HCT116 (cell line): Measurements from ENCODE around the gene CPB1. TPM values are rescaled to one million over a fixed set of nuclear protein-coding genes. Genes with fewer than 3 reads are reported as not detected.

ENCODE experiments used
- ATAC-seq: fragments of 200-7000 bp; cut with Tn5 transposase; 2 replicates; pipeline ENCODE4 v1.9.1; 2020; ENCODE audit warnings: mild to moderate bottlenecking, moderate library complexity
- BruUV-seq: library from RNA; stranded (reverse); fragments of 400-500 nt; replicated peaks from 2 replicates; lab custom pipeline; 2021; lab: Mats Ljungman, UMichigan
- CTCF ChIA-PET: fragments of 300-600 bp; sonication (Branson Sonifier 250); formaldehyde crosslinking; loops from one replicate; lab custom pipeline; 2021; ENCODE audit warnings: antibody characterized with exemption; lab: Charles Lee
- POLR2A ChIA-PET: fragments of 300-600, 350-600 bp; sonication (Branson Sonifier 250); formaldehyde crosslinking; loops from one replicate; lab custom pipeline; 2021; ENCODE audit warnings: antibody characterized with exemption; lab: Charles Lee
- RAD21 ChIA-PET, 2 experiments: fragments of 300-600 bp; sonication (Branson Sonifier 250); formaldehyde crosslinking; loops; one replicate each; lab custom pipeline; 2023; ENCODE audit warnings: low total read pairs in 2 of 2; ENCODE audit not compliant: uncharacterized antibody in 2 of 2, unreplicated experiment in 2 of 2, low non-redundant PET in 1 of 2; lab: Charles Lee
- DNase-seq: peaks from one replicate; pipeline ENCODE4 v3.0.0-alpha.2; 2010; ENCODE audit warnings: low read depth, low spot score
- H2AFZ ChIP-seq: fragments of 200-600 bp; shearing (Covaris generic), sonication (generic); 2 replicates; pipeline ENCODE4 v1.6.1; 2017; ENCODE audit warnings: low read depth, mixed run types, mixed read lengths, antibody characterized with exemption, low read length; ENCODE audit not compliant: poor library complexity, severe bottlenecking
- H3K27ac ChIP-seq: 2 replicates; pipeline ENCODE4 v1.5.1; 2012; ENCODE audit warnings: low read depth, low read length
- H3K27me3 ChIP-seq: fragments of 200-600 bp; sonication (generic); 2 replicates; pipeline ENCODE4 v1.6.1; 2016; ENCODE audit warnings: mixed run types, low read length, mixed read lengths; ENCODE audit not compliant: insufficient read depth
- H3K36me3 ChIP-seq, 2 experiments: fragments of 200-500 bp in 1 of 2; fragments of 200-600 bp in 1 of 2; sonication (Bioruptor generic) in 1 of 2; sonication (generic) in 1 of 2; 2 replicates each; pipeline versions ENCODE4 v1.5.1 to v1.6.1; 2014 to 2016; ENCODE audit warnings: low read length in 2 of 2, inconsistent platforms in 1 of 2, mixed read lengths in 1 of 2, mixed run types in 1 of 2; ENCODE audit not compliant: insufficient read depth in 2 of 2, control insufficient read depth in 1 of 2
- H3K4me1 ChIP-seq, 2 experiments: fragments of 200-600 bp in 1 of 2; sonication (generic) in 1 of 2; 2 replicates each; pipeline versions ENCODE4 v1.5.1 to v1.6.1; 2012 to 2017; ENCODE audit warnings: low read length in 2 of 2, inconsistent platforms in 1 of 2, mild to moderate bottlenecking in 1 of 2, mixed read lengths in 1 of 2, mixed run types in 1 of 2, moderate library complexity in 1 of 2; ENCODE audit not compliant: insufficient read depth in 2 of 2, control insufficient read depth in 1 of 2
- H3K4me2 ChIP-seq: fragments of 200-600 bp; sonication (generic); 2 replicates; pipeline ENCODE4 v1.6.1; 2017; ENCODE audit warnings: mixed run types, low read length, mixed read lengths
- H3K4me3 ChIP-seq, 2 experiments: fragments of 200-600 bp in 1 of 2; sonication (generic) in 1 of 2; replicated peaks in 1 of 2; 2 replicates each; pipeline ENCODE4 v1.5.1; 2011 to 2016; ENCODE audit warnings: low read length in 2 of 2, control low read depth in 1 of 2, low read depth in 1 of 2, mild to moderate bottlenecking in 1 of 2, mixed read lengths in 1 of 2, mixed run types in 1 of 2
- H3K79me2 ChIP-seq: fragments of 200-600 bp; sonication (generic); 2 replicates; pipeline ENCODE4 v1.6.1; 2017; ENCODE audit warnings: mild to moderate bottlenecking, mixed run types, low read length, moderate library complexity, mixed read lengths; ENCODE audit not compliant: insufficient read depth
- H3K9ac ChIP-seq: fragments of 200-600 bp; sonication (generic); 2 replicates; pipeline ENCODE4 v1.6.1; 2016; ENCODE audit warnings: low read length, mixed read lengths
- H3K9me2 ChIP-seq: fragments of 200-600 bp; sonication (generic), shearing (Covaris generic); 2 replicates; pipeline ENCODE4 v1.6.1; 2017; ENCODE audit warnings: mixed run types, mild to moderate bottlenecking, moderate library complexity; ENCODE audit not compliant: insufficient read depth
- H3K9me3 ChIP-seq, 2 experiments: fragments of 200-500 bp in 1 of 2; fragments of 200-600 bp in 1 of 2; sonication (Bioruptor generic) in 1 of 2; sonication (generic) in 1 of 2; 2 replicates each; pipeline ENCODE4 v1.6.1; 2014 to 2017; ENCODE audit warnings: low read length in 2 of 2, mixed read lengths in 2 of 2, inconsistent platforms in 1 of 2, low read depth in 1 of 2, mild to moderate bottlenecking in 1 of 2, mixed run types in 1 of 2, moderate library complexity in 1 of 2; ENCODE audit not compliant: control insufficient read depth in 1 of 2, insufficient read depth in 1 of 2
- H4K20me1 ChIP-seq: fragments of 200-600 bp; sonication (generic), shearing (Covaris generic); 2 replicates; pipeline ENCODE4 v1.6.1; 2017; ENCODE audit warnings: mixed run types, mild to moderate bottlenecking, moderate library complexity; ENCODE audit not compliant: insufficient read depth
- EGR1 ChIP-seq: IDR thresholded peaks from 2 replicates; pipeline ENCODE4 v1.6.1; 2012; ENCODE audit warnings: low read depth
- ELF1 ChIP-seq: IDR thresholded peaks from 2 replicates; pipeline ENCODE4 v1.6.1; 2012; ENCODE audit warnings: low read depth, borderline replicate concordance
- EZH2 ChIP-seq: fragments of 200-600 bp; sonication (generic); IDR thresholded peaks from 2 replicates; pipeline ENCODE4 v1.6.1; 2017; ENCODE audit warnings: antibody characterized with exemption, mixed run types
- EZH2phosphoT487 ChIP-seq: fragments of 200-600 bp; IDR thresholded peaks from 2 replicates; pipeline ENCODE4 v1.6.1; 2018; ENCODE audit warnings: antibody characterized with exemption, borderline replicate concordance
- FOSL1 ChIP-seq: IDR thresholded peaks from 2 replicates; pipeline ENCODE4 v1.6.1; 2012; ENCODE audit warnings: low read depth
- JUND ChIP-seq: IDR thresholded peaks from 2 replicates; pipeline ENCODE4 v1.6.1; 2012
- ZFX ChIP-seq: fragments of 450-650 bp; IDR thresholded peaks from 2 replicates; pipeline ENCODE4 v1.6.1; 2017
- ZNF274 ChIP-seq: fragments of 200-500 bp; sonication (Bioruptor generic); IDR thresholded peaks from 2 replicates; pipeline ENCODE4 v1.6.1; 2014; ENCODE audit warnings: mild to moderate bottlenecking, low read depth, low read length, inconsistent platforms
- intact Hi-C: fragments of 100-400 bp; cut with micrococcal nuclease; formaldehyde crosslinking; loops from 2 replicates; pipeline ENCODE4 v1.10.0; 2022
- total RNA-seq: library from RNA; stranded (reverse); gene quantifications from one replicate; pipeline ENCODE4 v1.2.1, GENCODE V29; 2021; ENCODE audit not compliant: unreplicated experiment

Gene CPB1
- total RNA-seq, 1 experiment from 2014 or later, result 6.2 TPM

GRCh38 chr3:148791920-148792319 lies 35.7 kb upstream of the CPB1 start:
- no peak overlapping the region for H2AFZ ChIP-seq
- no peaks in the 10 kb centered on the region for H3K27me3 ChIP-seq
- no peak overlapping the region for H3K27ac ChIP-seq
- CTCF ChIA-PET, result no interaction called here
- intact Hi-C loops, result no loop called here
- RAD21 ChIA-PET, result no interaction called here
- no peaks in the 10 kb centered on the region for H3K36me3 ChIP-seq
- peaks cover 0 to 5% of the 10 kb centered on the region in 2 experiments; a peak in 2 of 4 replicates for H3K4me1 ChIP-seq
- no peaks in the 10 kb centered on the region for H3K9me3 ChIP-seq
- H3K79me2 ChIP-seq, result no peaks in the 10 kb centered on the region
- no peak overlapping the region for H3K4me3 ChIP-seq
- no peak overlapping the region for H3K9ac ChIP-seq
- no peak for DNase-seq
- BruUV-seq, result no TSS peak
- no peak overlapping the region for H3K4me2 ChIP-seq
- POLR2A ChIA-PET, result no interaction called here
- no peaks in the 10 kb centered on the region for H3K9me2 ChIP-seq
- no peaks in the 10 kb centered on the region for H4K20me1 ChIP-seq
- no peak for TF ChIP-seq EZH2phosphoT487
- TF ChIP-seq ELF1, result no peak
- TF ChIP-seq ZNF274, result no peak
- no peak for TF ChIP-seq FOSL1
- TF ChIP-seq, all 23 proteins: peak for 0
- no peak for ATAC-seq

DNA sequence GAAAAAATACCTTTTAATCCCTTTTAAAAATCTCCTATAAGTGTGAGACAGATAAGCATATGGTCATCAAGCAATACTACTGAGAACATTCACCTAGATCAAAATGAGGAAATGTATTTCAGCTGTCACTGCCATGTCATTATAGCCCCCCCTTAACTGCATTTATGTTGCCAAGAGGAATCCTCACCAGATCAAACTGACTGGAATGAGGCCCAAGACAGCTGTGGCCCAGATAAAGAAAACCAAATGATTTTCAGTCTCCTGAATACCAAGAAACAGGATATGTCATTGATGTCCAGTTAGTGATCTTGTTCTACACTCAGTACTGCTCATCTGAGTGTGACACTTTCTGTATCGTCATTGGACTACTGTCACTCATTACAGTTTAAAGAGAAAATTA lies 35.1 kb upstream of the CPB1 start:
- Histone ChIP-seq H3K4me2 (no peak overlapping the region), H3K36me3 (no peaks in the 10 kb centered on the region), H2AFZ (no peak overlapping the region), H3K9me3 (no peaks in the 10 kb centered on the region), H3K27me3 (no peaks in the 10 kb centered on the region), H3K9me2 (no peaks in the 10 kb centered on the region), H3K4me1 (peaks cover 0 to 7% of the 10 kb centered on the region in 2 experiments; a peak in 2 of 4 replicates), H3K27ac (no peak overlapping the region), H3K4me3 (no peak overlapping the region)
- DNase-seq (no peak), ATAC-seq (no peak)
- BruUV-seq, result no TSS peak
- intact Hi-C loops, result no loop called here
- CTCF ChIA-PET, result no interaction called here
- RAD21 ChIA-PET, result no interaction called here
- POLR2A ChIA-PET, result no interaction called here
- TF ChIP-seq ZFX (no peak), JUND (no peak), EZH2phosphoT487 (no peak), EZH2 (no peak), EGR1 (no peak)
- TF ChIP-seq, all 23 proteins: peak for 0
- H4K20me1 ChIP-seq, result no peaks in the 10 kb centered on the region
- H3K9ac ChIP-seq, result no peak overlapping the region
- no peaks in the 10 kb centered on the region for H3K79me2 ChIP-seq
